HK-2 (cell line): ENCODE results near the gene RRP15.

Experiments used
- DNase-seq: peaks from one replicate; pipeline ENCODE4 v3.0.0-alpha.2; 2018; ENCODE audit not compliant: unreplicated experiment

The RRP15 gene

DNA sequence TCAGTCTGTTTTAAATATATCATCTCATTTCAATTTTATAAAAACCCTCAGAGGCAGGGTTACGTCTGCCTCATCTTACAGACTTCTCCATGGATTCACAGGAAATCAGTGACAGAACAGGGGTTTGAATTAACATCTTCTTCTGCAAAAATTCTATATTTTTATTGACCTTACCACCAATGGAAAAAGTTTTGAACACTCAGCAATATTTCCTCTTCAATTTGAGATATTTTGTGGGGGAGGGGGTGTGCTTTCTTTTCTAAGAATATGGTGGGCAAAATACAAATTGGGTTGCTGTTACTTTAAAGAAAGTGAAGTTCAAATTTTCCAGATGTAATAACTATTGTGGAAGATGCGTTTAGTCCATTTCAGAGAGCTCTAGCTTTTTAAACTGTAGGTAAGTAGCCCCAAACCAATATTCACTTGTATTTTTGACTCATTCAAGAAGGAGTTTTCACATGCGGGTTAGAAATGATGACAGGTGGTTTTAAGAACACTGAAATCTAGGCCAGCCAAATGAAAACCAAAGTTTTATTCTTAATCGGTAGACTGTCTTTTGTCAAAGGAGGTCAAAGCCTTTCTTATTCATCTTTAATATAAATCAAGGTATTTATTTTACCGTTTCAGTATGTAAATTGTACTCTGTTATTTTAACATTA lies 77.5 kb downstream of the RRP15 start:
- DNase-seq = no peak

DNA sequence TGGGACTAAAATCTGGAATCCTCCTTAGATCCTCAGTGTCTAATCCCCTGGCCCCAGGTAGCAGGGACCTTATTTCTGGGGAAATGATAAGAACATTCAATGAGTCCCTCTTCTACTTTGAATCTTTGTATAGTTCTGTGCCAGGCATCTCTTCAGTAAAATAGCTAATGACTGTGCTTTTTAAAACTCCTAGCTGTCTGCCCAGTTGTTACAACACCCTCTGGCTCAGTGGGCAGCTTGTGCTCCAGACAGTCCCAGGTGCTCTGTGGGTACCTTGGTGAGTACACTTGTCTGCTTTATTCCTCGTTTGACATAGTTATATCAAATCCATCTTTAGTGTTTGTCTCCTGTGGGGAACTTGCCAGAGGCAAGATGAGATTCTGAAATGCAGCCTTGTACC lies 78.0 kb downstream of the RRP15 start:
- no peak for DNase-seq

DNA sequence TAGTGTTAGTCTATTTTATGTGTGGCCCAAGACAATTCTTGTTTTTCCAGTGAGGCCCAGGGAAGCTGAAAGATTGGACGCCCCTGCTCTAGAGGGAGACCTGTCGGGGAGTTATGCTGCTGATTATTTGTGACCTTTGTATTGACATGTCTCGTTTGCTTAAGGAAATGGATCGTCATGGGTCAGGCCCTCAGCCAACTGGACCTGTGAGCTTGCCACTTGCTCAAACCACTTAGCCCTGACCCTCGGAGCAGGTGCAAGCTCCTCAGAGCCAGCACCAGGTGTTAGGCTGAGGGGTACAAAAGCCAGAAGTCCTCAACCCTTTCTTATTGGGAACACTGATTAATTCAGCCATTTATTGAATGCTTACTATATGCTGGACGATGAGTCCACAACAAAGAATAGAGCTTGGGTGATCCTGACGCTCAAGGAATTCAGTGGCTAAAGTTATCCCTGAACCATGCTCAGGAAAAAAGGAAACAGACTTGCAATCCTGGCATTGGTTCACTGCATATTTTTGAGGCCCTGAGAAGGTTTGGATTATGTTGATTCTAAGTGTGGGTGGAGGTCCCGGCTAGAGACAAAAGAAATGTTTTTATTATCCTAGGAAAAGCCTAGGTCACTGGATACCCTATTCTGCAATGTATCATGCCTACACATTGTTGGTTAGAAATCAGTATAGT lies 79.1 kb downstream of the RRP15 start:
- DNase-seq = no peak

DNA sequence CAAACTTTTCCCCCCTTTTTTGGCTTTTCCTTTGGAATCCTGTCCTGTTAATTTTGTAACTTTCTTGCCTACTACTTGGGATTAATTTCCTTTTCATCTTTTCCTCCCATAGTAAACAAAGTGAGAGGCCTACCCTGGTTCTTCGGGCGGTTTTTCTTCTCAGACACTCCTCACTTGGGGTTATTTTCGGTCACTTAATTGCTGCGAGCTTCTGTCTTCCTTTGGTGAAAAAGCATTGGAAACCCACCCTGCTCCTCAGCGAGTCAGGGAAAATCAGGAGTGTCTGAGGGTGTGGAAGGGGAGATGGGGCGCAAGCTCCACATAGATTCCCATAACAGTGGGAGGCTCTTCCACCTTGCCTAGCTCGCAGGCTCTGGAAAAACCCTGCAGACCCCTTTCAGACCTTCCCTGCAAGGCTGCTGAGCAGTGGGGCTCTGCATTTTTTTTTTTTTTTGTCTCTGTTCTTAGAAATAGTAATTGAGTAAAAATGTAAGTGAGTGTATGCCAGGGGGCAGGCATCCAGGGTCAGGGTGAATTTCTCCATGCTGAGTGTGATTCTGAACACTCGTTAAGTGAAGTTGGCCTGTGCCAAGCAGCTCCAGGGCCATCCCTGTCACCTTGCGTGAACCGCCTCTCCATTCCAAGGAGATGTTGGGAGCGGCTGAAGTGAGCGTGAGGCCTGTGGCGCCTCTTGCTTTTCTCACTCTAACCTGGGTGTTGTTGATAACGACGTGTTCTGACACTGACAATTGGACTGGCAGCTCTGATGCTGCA lies 80.3 kb downstream of the RRP15 start:
- no peak for DNase-seq

DNA sequence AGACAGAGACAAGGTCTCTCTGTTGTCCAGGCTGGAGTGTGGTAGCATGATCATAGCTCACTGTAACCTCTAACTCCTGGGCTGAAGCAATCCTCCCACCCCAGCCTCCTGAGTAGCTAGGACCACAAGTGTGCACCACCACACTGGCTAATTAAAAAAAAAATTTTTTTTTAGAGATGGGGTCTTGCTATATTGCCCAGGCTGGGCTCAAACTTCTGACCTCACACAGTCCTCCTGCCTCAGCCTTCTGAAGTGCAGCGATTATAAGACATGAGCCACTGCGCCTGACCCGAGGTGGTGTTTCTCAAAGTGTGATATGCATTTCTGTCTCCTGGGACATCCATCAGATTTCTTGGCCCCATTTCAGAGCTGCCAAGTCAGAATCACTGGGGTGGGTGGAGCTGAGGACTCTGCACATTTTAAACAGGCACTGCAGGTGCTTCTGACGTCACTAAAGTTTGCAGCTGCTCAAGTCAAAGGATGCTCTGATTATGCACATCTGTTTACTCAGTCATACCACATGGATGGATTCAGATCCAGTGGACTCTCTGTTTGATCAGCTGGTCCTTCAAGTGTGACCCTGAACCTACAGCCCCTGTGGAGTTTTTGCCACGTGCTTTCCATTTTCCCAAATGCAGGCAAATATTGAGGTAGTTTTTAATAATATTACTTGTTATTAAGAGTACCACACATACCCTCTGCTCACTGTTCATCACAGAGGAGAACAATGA lies 81.4 kb downstream of the RRP15 start:
- no peak for DNase-seq

DNA sequence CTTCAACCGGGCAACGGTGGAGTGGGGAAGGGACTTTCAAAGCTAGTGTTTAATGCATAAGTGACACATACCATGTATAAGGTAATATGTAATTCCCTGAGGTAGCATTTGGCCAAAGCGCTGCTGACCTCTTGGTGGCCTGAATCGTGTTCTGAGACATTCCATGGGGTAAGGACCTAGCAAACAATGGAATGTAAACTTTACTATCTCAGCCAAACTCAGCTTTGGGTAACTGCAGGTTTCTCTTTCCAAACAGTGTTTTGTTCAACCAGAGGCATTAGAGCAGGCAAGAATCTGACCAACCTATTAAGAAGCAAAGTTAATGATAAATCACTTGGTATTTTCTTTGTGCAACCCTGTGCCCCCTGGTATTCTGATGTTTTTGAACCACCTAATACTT lies 82.0 kb downstream of the RRP15 start:
- DNase-seq = no peak

DNA sequence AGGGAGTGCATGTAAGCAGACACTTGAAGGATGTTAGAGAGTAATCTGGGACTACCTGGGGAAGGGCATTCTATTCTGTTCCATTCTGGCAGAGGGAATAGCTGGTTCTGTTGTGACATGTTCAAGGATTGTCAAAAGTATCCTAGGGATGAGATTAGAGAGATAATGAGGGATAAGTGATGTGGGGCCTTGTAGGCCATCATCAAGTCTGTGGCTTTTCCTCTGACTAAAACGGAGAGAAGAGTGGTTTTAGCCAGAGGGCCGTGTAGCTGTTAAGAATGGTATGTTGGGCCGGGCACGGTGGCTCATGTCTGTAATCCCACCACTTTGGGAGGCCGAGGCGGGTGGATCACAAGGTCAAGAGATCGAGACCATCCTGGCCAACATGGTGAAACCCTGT lies 83.6 kb downstream of the RRP15 start:
- no peak for DNase-seq

DNA sequence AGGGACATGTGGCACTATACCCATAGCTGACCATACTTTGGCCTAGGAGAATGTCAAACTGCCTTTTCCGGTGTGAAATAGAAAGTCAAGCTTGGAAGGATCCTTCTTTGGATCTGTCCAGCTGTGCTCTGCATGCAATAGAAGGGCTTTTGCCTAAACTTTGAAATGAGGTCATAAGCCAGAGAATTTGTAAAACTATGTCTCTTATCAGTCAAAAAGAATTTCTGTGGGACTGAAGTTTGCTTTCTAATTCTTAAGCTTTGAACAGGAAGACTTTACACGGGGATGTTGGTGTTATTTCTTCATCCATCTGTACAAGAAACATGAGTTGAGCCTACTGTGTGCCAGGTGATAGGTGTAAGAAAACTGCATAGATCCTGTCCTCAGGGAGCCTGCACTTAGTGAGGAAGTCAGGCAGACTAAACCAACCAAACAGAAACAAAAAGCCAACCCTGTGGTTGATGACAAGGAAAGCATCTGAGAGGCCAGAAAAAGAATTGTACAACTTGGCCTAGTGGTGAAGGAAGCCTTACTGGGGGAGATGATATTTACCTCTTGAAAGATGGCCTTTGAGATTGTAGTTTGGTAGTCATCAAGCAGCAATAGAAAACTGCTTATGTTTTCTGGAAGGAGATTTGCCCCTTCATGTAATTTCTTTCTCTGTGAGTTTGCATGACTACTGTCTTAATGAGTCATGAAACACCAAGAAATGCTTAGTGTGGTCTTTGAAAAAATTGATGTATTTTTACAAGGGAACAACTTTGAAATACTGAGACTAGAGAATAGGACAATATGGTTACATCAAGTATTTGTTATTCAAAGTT lies 84.8 kb downstream of the RRP15 start:
- no peak for DNase-seq

DNA sequence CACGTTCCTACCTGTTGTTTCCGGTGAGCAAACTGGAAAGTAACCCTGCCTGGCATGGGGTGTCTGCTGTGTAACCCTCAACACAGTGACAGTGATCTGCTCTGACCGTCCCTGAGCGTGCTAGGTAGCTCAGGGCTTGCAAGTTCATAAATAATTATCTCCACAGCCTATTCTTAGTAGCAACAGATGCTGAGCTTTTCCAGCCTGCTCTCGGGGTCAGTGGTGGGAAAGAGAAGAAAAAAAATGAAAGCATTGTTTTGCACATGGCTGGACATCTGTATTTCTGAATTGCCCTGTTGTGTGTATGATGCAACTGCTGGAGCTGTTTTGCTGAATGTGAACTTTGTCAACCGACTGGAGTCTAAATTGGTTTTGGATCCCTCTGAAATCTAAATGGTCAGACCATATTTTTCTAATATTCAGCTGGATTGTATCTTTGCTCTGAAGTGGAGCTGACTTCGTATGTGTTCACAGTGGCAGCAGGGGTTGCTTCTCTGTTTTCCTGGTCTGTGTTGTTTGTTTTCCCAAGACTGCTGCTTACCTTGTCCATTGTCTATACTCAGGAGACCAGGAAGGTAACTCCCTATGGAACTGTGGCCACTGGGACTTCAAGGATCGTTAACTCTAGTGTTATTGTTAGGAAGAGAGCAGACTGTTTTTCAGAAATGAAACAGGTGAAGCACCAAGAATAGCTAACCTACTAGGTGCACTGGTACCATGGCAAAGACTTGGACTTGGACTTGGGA lies 87.0 kb downstream of the RRP15 start:
- DNase-seq = no peak

DNA sequence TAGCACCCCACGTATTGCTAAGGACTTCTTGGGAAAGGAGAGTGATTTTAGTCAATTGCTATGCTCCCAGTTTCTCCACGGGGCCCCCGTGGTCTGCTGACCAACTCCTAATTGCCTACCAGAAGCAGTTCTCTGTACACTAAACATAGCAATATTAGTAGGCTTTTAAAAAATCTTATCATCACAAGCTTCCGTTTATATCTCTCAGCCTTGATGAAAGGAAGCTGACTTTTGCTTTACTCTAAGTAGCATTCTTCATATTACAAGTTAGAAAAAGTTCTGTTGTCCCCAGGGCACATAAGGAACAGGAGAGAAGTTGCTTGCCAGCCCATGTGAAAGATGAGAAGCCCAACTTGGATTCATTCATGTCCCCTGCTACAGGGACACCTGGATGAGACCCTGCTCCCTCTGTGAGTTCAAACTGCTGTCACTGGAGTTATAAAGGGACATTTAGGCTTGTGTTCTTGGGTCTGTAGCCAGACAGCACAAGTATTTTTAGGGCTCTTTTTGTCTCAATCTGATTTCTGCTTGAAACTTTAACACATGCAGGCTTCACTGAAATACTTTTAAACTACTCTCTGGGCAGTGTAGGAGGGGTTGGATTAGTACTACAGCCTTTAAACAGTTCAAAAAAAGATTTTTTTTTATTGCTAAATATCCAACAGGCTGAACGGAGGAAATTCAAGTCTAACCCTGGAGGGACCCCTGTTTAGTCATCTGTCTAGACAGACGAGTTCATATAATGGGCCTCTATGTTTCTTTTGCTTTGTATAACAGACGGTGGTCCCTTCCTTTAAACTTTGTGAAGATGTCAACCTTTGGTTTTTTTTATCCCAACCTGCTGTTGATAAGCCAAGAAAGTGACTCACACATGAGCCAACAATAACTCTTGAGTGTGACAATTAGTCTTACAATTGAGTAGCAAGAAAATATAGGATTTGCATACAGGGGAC lies 89.6 kb downstream of the RRP15 start:
- DNase-seq = no peak

DNA sequence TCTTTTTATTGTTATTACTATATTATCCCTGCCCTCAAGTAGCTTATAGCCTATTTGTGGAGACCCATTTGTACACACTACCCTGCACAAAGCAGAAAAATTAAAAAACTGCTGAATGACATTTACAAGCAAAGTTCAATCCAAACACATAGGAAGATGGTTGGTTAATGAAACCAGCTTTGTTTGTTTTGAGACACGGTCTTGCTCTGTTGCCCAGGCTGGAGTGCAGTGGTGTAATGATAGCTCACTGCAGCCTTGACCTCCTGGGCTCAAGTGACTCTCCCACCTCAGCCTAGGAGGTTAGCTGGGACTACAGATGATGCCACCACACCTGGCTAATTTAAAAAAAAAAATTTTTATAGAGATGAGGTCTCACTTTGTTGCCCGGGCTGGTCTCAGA lies 91.6 kb downstream of the RRP15 start:
- DNase-seq = peak; percentile 56

DNA sequence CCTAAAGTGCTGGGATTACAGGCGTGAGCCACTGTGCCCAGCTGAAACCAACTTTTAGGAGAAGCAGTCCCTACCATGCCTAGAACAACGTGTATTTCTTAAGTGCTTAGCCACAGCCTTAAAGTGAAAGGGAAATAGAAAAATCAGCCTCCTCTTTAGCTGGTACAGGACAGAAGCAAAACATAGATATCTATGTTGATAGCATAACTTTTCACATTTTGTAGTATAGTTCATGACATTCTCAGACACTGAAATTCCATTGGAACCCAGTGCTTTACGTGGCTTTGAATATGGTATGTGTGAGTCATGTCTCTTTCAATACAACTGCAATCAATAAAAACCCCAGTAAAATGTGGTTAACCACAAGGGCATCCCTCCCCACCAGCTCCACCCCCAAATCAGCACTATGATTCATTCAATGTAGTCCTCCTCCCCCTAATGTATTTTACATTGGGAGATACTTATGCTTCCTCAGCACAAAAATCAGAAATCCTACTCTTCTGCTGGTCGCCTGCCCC lies 92.1 kb downstream of the RRP15 start:
- peak; percentile 76 for DNase-seq

DNA sequence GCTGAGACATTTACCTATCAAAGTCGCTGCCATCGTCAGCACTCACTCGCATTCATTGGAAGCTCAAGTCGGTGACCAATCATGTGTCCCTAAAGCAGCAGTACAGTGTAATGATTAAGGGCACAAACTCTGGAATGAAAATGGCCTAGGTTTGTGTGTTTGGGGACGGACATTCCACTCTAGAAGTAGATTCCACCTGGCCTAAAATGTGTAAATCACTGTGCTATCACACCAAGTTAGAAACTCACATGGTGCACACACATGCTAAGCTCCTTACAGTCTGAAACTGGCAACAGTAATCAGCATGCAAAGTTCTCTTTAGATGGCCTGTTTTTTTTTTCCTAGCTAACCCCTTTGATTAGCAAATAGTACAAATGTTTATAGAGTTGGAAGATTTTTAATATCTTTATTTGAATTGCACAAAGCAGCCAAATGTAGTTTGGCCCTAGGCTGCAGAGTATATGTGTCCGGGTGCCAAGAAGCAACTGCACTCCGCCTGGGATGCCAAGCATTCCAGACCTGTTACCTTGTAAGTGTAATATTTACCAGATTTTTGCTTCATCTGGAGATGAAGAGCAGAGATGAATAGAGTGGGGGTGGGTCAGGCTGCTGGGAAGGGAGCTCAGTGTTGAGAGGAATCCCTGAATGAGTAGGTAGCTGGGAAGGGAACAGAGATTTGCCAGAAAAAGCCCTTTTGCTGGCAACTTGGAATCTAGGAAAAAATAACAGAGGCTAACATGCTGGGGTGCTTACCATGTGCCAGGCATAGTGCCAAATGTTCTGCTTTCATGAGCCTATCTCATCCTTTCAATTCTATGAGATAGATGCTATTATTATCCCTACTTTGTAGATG lies 95.3 kb downstream of the RRP15 start:
- peak; percentile 81 for DNase-seq

DNA sequence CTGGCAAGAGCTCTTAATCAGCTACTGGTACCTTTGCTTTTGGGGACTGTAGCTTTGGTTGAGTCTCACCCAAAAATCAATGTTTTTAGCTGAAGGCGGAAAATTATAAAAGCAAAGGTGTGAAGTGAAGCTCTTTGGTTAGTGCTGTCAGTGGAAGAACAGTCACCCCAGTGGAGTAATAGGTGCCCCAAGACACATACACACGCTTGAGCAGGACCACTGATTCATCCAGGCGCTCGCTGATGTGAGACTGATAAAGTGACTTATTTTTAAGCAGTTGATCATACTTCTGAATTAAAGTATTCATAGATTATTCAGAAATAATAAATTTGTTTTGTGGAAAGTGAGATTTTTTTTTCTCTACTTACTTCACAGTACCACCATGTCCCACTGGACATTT lies 97.2 kb downstream of the RRP15 start:
- no peak for DNase-seq

DNA sequence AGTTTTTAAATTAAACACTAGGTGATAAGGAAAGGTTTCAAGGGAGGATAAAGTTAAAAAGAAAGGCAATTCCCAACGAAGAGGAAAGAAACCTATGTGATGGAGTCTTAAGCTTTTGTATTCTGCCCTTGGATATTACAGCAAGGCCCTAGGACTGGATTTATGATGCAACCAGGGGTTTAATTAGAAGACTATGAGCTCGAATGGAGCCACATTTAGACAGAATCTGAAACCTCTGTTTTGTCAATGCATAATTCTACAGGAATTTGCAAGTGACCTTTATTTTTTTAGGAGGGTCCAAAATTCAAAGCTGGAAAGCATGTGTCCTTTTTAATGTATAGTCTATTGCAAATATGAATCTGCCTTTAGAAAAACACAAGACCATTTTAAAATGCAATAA lies 98.0 kb downstream of the RRP15 start:
- no peak for DNase-seq

DNA sequence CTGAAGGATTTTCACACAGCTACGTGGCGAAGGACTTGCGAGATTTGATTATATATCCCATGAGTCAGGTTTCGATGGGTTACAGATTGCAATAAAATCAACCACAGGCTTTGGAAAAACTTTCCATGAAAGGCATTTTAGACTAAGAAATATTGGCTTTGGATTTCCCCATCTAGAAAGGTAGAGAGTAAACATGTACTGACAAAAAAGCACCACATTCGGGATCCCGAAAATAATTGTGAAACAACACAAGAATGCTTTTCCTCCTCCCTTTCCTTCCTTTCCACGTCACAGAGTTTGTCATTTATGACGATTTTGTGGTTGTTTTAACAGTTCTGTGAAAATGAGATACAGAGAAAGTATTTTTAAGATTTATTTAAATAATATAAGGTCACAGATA lies 98.6 kb downstream of the RRP15 start:
- DNase-seq = no peak

DNA sequence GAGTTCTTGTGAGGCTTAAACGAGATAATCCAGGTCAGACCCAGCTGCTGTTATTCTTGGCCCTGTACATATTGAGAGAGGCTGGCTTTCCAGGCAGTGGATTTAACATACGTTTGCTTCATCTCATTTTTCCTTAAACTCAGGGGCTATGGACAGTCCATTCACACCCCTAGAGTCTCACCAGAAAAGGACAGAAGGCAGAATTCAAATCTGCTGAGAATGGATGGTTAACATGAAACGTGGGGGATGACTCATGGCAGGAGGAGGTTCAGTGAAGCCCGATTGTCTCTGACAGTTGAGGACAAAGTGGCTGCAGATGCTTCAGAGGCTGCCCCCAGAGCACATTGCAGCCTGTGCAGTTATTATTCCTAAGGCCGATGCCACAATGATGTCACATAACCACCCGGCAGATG lies 99.5 kb downstream of the RRP15 start:
- no peak for DNase-seq
